ENCODE data around the gene C8B.

GRCh38 chr1:56924116-56924515 lies 41.7 kb downstream of the C8B start:
- no peak for TF ChIP-seq CTCF (IDR thresholded peaks at IDR 0.05; ENCODE audit: low read depth, low read length, poor library complexity, severe bottlenecking)
- no peak for TF ChIP-seq EZH2phosphoT487 (IDR thresholded peaks at IDR 0.05; ENCODE audit: borderline replicate concordance, low read length)

Data from DOHH2 (cell line).